MM.1S (cell line): ENCODE results near the gene ASCC3.

Experiments
- CTCF ChIP-seq: fragments of 300-600 bp; sonication (generic); IDR thresholded peaks from 2 replicates; pipeline ENCODE4 v1.5.1; 2016; ENCODE audit warnings: antibody characterized with exemption, low read length, mixed read lengths
- EZH2 ChIP-seq: fragments of 300-600 bp; sonication (generic); optimal IDR thresholded peaks from 2 replicates; pipeline ENCODE3; 2017; ENCODE audit warnings: low read depth, mild to moderate bottlenecking, antibody characterized with exemption, low read length, mixed read lengths
- EZH2phosphoT487 ChIP-seq: fragments of 300-600 bp; sonication (generic); IDR thresholded peaks from 2 replicates; pipeline ENCODE4 v1.6.1; 2018; ENCODE audit warnings: antibody characterized with exemption, low read length

GRCh38 chr6:100518588-100518987, 362.5 kb downstream of the ASCC3 start:
- TF ChIP-seq CTCF: no peak
- no peak for TF ChIP-seq EZH2phosphoT487
- TF ChIP-seq EZH2: no peak
